WI38 (cell line): Measurements from ENCODE around the gene MTFR1L.

Experiments
- H3K4me3 ChIP-seq: 2 replicates; pipeline ENCODE4 v1.5.1; 2011; ENCODE audit warnings: low read depth, mild to moderate bottlenecking, control low read depth, low read length
- CTCF ChIP-seq: IDR thresholded peaks from 2 replicates; pipeline ENCODE4 v1.5.1; 2012; ENCODE audit warnings: low read depth, mild to moderate bottlenecking, control low read depth, low read length

The MTFR1L gene

DNA sequence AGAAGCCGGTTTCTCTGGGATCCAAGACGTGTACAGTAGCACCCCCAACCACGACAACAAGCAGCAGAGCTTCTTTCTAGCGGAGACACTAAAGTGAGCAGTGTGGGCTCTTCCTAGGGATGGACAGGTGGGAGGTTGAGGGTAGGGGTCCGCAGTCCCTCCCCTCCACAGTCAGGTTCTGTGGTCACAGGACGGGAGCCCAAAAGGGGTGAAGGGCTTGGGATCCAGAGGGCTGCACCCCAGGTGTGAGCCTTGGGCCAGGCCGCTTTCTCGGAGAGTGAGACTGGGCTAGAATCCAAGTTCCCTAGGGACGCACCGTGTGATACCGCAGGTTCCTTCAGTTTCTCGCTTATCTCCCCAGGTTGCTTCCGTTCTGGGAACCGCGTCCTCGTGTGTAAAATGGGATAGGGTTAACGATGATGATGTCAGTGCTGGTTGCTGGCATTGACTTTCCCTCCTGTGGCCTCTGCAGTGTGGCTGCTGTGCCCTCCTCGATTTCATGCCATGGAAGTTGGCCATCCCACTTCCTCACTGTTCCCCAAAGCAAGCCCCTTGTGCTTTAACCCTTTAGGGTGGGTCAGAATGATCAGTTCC lies 37.0 kb upstream of the MTFR1L start:
- TF ChIP-seq CTCF: no peak
- H3K4me3 ChIP-seq: no peak overlapping the region

GRCh38 chr1:25784575-25785051 lies 35.1 kb upstream of the MTFR1L start:
- no peak for TF ChIP-seq CTCF
- H3K4me3 ChIP-seq: no peak overlapping the region

- H3K4me3 ChIP-seq: no peak overlapping the region
- TF ChIP-seq CTCF: no peak
Measured at GRCh38 chr1:25785333-25786067, 34.3 kb upstream of the MTFR1L start.

- TF ChIP-seq CTCF: no peak
- H3K4me3 ChIP-seq: no peak overlapping the region
Measured at GRCh38 chr1:25786887-25787759, 32.6 kb upstream of the MTFR1L start.

DNA sequence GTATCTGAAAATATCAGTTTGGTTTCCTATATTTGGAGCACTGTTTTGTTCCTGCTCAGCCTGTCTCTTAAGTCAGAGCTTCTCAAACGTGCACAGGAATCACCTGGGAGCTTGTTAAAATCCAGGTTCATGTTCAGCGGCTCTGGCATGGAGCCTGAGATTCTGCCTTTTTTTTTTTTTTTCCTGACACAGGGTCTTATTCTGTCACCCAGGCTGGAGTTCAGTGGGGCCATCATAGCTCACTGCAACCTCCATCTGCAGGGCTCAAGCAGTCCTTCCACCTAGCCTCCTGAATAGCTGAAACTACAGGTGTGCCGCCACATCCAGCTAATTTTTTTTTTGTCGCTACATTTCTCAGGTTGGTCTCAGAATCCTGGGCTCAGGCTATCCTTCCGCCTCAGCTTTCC lies 32.0 kb upstream of the MTFR1L start:
- TF ChIP-seq CTCF: no peak
- H3K4me3 ChIP-seq: no peak overlapping the region

- TF ChIP-seq CTCF: no peak
- no peak overlapping the region for H3K4me3 ChIP-seq
Measured at GRCh38 chr1:25790472-25790871, 29.3 kb upstream of the MTFR1L start.
